RCC 7860 (cell line): ENCODE results near the gene HNRNPAB.

ENCODE experiments used
- DNase-seq: peaks from one replicate; pipeline ENCODE4 v3.0.0-alpha.2; 2015; ENCODE audit warnings: low spot score
- FAIRE-seq: peaks from 2 replicates; lab custom pipeline; 2012; peaks lifted over from hg19 to GRCh38; lab: Jason Lieb, UNC

Gene HNRNPAB

DNA sequence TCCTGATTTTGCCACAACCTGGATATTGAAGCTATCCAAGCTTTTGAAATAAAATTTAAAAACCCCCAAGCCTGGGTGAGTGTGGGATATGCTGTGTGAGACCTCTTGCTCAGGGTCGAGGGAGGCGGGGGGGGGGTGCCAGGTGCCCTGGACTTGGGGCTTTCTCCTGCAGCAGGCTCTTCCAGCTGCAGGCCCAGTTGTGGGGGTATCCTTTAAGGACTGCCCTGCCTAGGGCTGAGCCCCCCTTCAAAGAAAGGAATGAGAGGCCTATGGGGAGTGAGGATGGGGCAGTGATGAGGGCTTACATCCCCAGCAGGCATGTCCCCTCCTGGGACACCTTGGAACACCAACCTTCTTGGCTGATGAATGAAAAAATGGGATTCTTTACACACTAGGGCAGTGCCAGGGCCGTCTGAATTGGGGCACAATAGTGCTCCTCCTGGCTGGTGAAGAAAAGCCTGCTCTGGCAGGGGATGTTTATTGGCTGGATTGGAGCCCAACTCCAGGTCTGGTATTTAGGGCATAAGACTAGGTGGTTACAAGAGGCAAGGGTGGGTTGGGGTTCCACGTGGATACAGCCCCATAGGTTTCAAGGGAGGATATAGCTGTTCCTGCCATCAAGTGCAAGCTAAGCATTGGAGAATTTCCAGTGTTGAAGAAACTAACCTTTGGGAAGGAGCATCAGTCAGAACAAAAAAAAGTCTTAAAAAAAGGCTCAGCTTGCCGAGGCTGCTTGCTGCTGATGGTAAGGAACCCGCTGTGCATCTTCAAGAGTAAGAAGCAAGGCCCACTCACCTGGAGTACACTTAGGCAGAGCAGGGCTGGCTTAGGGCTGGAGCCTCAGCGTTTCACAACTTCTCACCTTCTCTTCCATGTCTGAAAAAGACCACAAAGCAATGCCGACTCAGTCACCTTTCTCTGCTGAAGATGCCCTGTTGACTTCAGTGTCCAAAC is 7.0 kb downstream of the HNRNPAB start:
- DNase-seq = no peak
- no peak for FAIRE-seq

DNA sequence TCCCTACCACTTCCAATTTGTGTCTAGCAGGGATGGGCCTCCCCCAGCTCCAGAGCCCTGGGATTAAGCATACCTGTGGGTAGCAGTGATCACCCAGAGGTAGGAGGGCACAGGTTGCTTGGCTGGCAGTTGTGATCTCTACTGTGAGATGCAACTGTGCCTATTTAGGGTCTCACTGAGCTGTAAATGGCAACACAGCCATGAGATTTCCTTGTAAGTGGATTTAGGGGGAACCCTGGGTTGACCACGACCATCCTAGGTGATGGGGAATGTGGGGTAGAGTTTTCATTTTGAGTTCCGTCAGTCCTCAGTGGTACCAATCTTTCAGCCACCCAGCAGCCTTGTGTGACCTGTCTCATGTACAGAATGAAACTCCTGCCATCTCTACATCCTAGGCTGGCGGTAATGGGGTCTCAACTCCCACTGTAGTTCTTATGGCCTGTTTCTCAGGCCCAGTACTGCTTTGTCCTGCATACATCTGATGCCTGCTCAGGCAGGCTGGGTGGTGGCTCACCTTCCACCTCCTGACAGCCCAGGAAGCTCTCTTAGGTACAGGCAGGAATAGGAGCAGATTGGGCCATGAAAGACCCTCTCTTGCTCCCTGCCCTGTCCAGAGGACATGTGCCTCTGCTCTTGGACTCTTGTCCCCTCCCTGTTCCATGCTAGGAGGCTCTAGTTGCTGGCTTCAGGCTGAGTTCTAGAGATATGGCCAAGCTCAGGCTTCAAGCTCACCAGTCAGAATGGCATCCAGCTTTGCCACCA is 8.1 kb downstream of the HNRNPAB start:
- DNase-seq = no peak
- no peak for FAIRE-seq

DNA sequence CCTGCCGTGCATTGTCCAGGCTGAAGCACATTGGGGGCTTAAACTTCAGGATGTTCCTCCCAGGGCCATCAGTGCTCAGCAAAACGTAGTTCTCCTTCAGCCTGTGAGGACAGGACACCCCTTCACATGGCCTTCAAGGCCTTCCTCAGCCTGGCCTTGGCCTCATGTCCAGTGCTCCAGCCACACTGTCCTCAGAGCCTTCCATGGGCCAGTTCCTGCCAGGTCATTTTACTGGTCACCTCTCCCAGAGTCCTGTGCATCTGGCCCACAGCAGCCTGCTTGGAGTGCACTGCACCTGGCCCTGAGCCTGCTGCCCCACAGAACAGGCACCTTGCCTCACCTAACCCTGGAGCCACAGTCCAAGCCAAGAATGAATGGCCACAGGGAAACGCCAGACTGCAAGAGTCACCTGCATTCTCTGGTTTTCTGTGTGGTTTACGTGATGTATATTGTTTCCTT is 8.7 kb downstream of the HNRNPAB start:
- no peak for FAIRE-seq

DNA sequence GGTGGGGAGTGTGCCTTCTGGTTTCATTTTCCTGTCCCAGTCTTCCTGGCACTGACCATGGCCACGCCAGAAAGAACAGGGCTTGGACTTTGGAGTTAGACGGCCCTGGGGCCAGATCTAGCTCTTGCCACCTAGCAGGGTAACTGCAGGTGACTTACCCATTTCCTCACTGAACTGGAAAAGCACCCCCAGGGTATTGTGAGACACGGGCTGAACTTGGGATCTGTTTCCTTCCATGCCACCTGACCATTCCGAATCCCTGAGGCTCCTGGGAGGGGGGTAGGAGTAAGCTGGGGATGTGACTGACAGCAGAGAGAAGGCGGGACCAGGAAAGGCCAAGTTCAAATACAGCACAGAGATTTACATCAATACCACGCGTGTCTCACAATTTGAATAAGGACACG is 9.4 kb downstream of the HNRNPAB start:
- no peak for FAIRE-seq
- no peak for DNase-seq

More for the DNA sequence above, 8.7 kb downstream of the HNRNPAB start:
- DNase-seq = no peak

DNA sequence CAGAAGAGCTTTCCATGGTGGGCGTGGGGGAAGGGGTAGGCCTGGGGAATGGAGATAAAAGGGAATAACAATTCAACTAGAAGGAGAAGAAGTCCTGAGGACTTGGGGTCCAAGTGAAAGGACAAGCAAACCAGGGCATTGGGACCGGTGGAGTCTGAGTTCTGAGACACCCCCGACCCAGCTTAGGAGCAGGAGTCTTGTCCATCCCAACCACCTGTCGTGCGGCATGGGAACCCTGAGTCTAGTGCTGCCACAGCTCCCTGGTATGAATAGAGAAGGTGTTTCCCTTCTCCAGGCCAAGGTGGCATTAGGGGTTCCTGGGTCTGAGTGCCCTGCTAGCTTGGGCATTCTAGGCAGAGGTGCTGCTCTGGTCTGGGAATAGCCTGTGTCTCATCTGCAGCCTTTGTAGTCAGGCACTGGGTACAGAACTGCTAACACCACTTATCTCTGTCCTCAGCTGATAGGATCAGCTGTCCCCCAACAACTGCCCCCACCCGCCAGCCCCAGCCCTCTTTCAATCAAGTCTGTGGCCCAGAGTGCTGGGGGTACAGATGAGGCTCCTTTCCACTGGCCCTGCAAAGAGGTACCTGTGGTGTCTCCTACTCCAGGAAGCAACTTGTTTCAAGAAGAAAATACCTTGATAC is 9.9 kb downstream of the HNRNPAB start:
- FAIRE-seq (no peak), DNase-seq (no peak)

DNA sequence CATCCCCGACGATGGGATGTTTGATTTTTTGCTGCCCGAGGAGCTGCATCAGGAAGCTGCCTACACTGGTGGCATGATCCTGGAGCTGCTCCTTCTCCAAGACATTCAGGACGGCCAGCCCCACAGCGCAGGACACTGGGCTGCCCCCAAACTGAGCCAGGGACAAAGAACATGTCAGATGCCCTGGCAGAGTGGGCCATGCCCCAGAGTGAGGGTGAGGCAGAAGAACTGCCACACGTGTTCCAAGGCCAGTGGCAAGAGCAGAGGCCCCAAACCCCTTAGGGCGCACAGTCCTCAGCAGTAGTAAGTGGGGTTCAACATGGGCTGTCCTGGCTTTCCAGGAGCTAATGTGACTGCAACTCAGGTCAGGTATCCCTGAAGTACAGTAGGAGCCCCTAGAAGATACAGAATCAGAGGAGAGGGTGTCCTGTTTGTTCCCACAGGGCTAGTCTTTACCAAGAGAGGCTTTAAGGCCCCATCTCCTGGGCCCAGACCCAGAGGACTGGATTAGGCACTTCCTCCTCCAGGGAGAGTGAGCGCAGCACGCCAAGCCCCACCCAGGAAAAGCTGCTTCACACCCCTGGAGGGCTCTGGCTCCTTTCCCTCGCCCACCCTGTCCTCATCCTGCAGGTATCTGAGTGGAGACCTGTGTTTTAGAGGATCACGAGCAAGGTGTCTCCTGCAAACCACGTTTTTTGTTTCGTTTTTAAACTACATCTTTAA is 11.1 kb downstream of the HNRNPAB start:
- DNase-seq = no peak
- no peak for FAIRE-seq

DNA sequence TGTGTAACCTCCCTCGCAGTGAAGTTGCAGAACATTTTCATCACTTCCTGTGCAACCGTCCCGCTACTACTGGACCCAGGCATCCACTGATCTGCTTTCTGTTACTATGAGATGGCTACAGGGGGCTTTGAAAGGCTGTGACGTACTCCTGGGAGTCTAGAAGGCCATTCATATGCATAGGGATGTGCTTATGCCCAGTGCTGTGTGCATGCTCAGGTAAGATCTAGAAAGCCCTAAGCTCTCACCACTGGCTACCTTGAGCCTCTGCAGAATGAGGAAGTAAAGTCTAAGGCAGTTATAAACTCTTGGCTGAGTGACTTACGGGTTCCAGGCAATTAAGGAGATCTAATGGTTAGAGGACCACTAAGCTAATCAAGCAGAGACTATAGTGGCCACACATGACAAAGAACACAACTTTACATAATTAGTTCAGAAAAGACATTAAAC is 11.8 kb downstream of the HNRNPAB start:
- no peak for DNase-seq
- FAIRE-seq = no peak

DNA sequence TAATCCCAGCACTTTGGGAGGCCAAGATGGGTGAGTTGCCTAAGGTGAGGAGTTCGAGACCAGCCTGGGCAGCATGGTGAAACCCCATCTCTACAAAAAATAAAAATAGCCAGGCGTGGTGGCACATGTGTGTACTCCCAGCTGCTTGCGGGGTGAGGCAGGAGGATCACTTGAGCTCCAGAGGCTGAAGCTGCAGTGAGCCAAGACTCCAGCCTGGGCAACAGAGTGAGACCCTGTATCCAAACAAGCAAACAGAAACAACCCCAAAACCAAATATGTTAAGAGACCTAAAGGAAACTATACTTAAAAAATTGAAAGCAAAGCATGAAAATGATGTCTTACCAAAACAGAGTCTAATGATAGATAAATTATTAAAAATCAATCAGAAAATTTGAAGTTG is 12.4 kb downstream of the HNRNPAB start:
- FAIRE-seq = no peak
- DNase-seq = no peak

DNA sequence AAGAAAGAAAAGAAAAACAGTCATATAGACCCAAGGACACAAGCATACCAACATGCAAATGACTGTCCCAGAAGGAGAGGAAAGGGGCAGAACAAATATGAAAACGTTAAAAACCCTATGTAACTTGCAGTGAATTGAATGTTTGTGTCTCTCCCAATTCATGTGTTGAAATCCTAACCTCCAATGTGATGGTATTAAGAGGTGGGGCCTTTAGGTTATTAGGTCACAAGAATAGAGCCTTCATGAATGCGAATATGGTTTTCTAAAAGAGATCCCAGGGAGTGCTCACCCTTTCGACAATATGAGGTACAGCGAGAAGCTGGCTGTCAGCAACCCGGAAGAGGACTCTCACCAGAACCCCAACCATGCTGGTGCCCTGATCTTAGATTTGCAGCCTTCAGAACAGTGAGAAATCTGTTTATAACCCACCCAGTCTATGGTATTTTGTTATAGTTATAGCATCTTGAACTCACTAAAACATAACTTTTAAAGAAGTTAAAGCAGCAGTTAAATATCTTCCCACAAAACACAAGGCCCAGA is 14.0 kb downstream of the HNRNPAB start:
- no peak for FAIRE-seq
- DNase-seq = no peak

DNA sequence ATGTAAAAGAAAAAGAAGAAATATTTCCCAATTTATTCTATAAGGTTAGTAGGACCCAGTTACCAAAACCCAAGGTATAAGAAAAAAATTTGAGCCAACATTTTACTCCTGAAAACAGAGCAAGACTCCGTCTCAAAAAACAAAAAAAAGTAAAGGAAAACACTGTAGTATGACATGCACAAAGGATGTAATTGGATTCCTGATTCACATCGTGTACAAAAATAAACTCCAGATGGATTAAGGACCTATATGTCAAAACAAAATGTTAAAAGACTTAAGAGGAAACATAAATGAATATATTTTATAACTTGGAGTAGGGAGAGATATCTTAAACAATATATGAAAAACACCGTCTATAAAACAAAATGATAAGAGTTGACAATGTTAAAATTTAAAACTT is 14.5 kb downstream of the HNRNPAB start:
- no peak for FAIRE-seq
- no peak for DNase-seq

DNA sequence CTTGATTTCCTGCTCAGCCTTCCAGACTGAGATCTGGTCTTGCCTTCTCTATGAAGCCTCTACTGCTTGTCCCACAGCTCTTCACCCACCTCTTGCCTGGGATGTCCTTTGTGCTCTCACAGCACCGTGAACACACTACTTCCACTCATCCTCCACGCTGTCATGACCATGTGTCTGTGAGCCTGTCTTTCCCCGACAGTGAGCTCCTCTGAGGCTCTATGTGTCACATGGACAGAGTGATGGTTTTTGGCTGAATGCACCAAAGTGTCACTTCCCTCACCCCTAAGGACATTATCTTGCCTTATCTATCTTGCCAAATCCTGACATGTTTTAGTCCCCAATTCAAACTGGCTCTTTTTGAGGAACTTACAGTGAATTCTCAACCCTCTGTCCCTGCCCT is 16.9 kb downstream of the HNRNPAB start:
- FAIRE-seq = no peak
- DNase-seq = no peak

DNA sequence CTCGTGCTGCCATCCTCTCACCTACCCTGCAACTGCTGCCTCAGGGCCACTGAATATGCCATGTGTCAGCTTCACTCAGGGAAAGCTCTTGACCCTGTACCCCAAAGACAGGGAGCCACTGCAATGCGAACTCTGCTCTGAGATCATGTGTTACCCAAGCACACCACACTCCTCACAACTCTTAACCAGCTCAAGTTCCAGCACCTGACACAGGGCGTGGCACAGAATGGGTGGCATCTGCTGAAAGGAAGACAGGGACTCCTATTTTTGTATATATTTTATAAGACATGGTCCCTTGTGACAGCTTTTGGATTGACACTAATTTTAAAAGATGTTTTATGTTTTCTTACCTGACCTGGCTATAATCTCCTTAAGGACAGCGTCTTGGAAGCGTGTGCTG is 17.5 kb downstream of the HNRNPAB start:
- DNase-seq (no peak), FAIRE-seq (no peak)

DNA sequence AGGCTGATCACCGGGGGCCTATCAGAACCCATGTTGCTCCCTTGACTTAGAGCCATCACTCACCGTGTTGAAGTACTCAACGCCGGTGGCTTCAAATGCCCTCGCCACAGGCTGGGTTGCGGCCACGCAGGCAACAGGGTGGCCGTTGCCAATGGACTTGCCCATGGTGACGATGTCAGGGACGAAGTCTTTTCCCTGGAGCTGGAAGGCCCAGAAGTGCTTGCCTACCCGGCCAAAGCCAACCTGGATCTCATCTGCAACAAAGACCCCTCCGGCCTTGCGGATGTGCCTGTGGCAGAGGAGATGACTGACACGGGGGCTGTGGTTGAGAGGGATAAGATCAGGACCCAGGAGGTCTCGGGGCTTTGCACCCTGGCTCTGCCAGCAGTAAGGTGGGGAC is 18.0 kb downstream of the HNRNPAB start:
- no peak for DNase-seq
- no peak for FAIRE-seq

DNA sequence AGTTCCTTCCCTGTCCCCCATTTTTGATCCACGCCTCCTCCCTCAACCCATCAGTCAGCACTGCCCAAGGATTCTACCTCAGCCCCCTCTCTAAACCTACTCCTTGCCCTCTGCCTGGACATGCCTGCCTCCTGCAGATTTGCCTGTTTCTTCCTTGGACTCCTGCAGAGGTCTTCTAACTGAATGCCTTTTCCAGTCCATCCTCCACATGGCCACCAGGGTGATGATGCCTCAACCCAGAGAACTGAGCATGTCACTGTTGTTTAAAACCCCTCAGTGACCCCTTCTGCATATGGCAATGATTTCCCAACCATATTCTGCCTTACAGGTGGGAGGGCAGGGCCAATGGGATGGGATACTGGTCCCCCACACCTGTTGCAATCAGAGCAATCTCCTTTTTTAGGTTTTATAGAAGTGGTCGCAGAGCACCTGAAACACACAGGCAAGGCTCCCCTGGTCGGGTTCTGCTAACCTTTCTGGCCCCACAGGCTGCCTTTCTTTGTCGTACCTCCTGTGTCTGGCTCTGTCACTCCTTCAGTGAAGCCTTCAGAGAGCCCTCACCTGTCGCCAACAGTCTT is 19.0 kb downstream of the HNRNPAB start:
- FAIRE-seq = no peak
- no peak for DNase-seq

DNA sequence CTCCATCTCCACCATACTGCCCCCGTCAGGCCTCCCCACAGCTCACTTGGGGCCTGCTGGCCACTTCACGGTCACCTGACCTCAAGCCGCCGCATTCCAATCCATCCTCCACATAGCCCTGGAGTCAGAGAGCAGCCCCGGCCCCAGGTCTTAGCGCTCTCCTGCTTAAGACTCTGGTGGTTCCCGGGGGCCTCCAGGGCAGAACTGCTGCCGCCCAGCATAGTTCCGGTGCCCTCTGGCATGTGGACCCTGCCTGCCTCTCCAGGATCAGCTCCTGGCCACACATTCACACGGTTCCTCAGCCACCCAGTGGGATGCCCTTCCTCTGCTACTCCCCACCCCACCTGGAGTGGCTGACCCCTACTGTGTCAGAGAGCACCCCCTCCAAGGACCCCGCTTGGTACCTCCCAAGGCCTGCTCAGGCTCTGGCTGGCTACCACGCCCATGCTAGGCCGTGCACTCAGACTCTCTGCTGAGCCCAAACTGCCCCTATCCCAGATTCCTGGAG is 19.5 kb downstream of the HNRNPAB start:
- DNase-seq (no peak), FAIRE-seq (no peak)

DNA sequence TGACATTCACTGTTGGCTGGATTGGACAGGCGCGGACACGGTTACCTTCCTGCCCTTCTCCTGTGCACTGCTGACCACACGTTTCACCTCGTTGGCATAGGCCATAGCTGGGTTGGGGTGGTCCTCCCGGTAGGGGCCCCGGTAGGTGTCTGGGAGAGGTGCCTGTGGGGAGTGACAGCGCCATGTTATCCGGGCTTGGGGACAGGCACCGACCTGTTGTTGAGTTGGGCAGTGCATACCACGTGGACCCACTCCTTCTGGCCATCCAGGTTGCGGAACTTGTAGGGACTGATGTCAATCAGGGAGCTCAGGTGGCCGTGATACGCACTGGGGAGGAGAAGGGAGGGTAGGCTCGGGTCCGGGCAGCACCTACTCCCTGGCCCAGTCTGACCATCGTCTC is 20.1 kb downstream of the HNRNPAB start:
- no peak for FAIRE-seq

DNA sequence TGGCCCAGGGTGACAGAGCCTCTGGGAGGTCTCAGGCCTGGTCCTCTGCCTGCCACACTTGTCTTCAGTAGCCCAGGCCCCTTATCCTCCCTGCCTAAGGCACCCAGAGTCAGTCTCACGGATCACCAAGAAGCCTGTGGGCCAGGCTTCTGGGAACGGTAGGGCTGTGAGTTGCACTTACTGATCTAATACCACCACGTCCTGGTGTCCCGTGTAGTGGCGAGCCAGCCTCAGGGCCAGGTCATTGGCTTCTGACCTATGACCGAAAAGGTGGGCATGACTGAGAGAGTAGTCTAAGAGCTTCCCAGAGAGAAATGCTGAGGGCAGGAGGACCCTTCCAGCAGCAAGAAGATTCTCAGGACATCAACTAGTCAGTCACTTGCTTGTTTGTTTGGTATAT is 20.8 kb downstream of the HNRNPAB start:
- no peak for FAIRE-seq

More for the DNA sequence above, 20.1 kb downstream of the HNRNPAB start:
- DNase-seq = no peak

DNA sequence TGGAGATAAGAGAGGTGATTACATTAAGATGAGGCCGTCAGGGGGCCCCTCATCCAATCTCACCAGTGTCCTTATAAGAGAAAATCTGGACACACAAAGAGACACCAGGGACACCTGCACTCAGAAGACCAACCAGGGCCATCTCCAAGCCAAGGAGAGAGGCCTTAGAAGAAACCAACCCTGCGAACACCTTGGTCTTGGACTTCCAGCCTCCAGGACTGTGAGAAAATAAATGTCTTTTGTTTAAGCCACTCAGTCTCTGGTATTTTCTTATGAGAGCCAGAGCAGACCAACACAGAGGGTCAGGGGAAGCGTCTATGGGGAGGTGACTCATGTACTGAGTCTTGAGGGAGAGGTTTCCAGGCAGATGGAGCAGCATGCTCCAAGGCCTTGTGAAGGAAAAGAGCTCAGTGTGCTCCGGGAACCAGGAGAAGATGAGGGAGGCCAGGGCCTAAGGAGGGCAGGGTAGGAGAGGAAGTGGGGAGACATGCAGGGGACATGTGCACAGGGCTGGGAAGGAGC is 22.9 kb downstream of the HNRNPAB start:
- FAIRE-seq (no peak), DNase-seq (no peak)

More for the DNA sequence above, 20.8 kb downstream of the HNRNPAB start:
- no peak for DNase-seq

DNA sequence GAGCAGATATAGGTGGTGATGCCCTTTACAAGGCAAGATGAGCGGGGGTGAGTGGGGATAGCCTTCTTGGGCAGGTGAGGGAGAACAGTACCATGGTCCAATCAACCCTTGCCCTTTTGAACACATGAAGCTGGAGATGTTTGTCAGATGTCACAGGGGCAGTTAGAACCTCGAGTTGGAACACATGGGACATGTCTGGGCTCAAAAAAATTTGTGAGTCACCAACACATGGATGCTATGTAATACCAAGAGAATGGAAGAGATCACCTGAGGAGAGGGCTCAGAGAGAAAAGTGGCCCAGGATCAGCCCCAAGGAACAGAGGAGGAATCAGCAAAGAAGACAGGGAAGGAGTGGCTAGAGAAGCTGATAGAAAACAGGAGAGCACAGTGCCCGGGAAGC is 23.6 kb downstream of the HNRNPAB start:
- DNase-seq (no peak), FAIRE-seq (no peak)

DNA sequence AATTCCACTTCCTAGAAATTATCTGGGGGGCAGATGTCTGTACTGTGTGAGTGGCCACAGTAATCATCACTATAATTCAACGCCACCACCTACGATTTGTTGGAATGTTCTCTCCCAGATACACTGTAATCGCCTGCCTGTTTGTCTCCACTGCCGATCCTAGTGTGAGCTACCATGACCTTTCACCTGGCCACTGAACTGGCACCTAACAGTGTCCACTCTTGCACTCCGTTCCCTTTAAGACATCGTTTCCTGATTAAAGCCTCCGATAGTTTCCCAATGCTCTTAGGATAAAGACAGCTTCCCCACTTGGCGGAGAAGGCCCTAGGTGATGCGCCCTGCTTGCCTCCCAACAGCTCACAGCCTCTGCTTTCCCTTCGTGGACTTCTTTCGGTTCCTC is 24.3 kb downstream of the HNRNPAB start:
- no peak for FAIRE-seq
- no peak for DNase-seq
